Esophagus squamous epithelium (tissue), 4 donors: ENCODE measurements around the gene ELOVL3.

Source experiments
- CTCF ChIP-seq, 6 experiments: fragments of 450-650 bp in 4 of 6; fragments of 200-600 bp in 2 of 6; sonication (generic) in 2 of 6; IDR thresholded peaks; one replicate each; pipeline ENCODE4 v1.5.1; 2016 to 2019; ENCODE audit warnings: antibody characterized with exemption in 6 of 6, mild to moderate bottlenecking in 4 of 6, moderate library complexity in 4 of 6
- POLR2A ChIP-seq, 4 donors: fragments of 450-650 bp; IDR thresholded peaks; one replicate each; pipeline ENCODE4 v1.6.1; 2017; ENCODE audit warnings: antibody characterized with exemption in 4 of 4, mild to moderate bottlenecking in 4 of 4, moderate library complexity in 3 of 4

- TF ChIP-seq POLR2A (IDR thresholded peaks at IDR 0.05): no peak
- no peak for TF ChIP-seq CTCF (IDR thresholded peaks at IDR 0.05)
These were observed 9.9 kb downstream of the ELOVL3 start for GRCh38 chr10:102236006-102236405.
